ENCODE data around the gene JPH2. TPM values are rescaled to one million over a fixed set of nuclear protein-coding genes. Genes with fewer than 3 reads are reported as not detected.
A peak's percentile ranks its signal among the peaks of the same experiment; 100 is the strongest.
"Not testable (repeated sequence)": the region's sequence is repeated elsewhere in the genome, so short reads cannot be mapped to it uniquely, and the experiment has no call there.

Gene JPH2
- total RNA-seq: 10 to 100 TPM; 78.3 to 93.5 TPM
- long read RNA-seq, full-length matches to known transcripts: 11 of 82 reads
- long read RNA-seq, partial matches to known transcripts: 41 of 82 reads
- long read RNA-seq, other reads (novel, unspliced or antisense): 30 of 82 reads

DNA sequence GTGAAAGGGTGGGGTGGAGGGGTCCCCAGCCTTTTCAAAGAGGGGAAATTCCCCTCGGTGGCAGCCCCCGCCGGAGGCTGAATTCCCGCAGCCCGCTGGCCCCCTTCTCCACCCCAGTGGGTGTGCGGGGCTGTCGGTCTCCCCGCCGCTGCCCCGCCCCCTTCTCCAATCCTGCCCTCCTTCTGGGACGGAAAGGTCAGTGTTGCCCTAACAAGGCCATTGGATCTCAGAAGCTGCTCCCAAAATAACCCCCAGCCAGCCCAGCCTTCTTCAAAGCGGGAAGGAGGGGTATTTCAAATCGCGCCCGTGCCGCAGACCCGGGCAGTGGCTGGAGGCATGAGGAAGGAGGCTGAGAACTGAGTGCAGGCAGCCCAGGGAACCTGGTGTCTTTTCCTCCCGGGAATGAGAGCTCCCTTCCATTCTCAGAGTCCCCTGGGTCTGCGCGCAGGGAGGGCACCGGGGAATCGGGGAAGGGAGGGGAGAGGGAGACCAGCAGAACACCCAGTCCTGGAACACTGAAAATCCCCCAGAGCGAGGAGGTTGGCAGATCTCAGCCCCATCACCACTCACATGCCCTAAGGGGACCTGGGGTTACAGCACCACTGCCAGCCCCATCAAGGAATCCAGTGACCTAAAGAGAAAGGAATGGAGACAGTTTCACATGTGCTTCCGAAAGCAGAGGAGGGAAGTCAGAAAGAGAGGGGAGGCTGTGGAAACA lies at the start of gene JPH2:
TSS of gene JPH2 (minus strand) at position 135 of the 718 bp plus-strand sequence. CDS start 483 bp downstream, outside the sequence.
- intact Hi-C loops (cut with DNase I): loop anchor here (5.0 kb wide), 2 partner anchors 35 to 70 kb away; no protein-coding TSS in a partner anchor
- DNase-seq (peak; percentile 66), ATAC-seq (peak; percentile 80 to 83)

DNA sequence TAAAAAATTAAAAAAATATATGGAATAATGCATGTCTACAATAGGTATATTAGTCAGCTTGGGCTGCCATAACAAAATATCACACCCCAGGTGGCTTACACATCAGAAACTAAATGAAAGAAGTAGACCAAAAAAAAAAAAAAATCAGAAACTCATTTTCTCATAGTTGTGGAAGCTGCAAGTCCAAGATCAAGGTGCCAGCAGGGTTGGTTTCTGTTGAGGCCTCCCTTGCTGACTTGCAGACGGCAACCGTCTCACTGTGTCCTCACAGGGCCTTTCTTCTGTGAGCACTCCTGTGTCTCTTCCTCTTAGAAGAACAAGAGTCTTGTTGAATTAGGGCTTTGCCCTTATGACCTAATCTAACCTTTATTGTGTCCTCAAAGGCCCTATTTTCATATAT lies 48.7 kb upstream of the JPH2 start:
- ATAC-seq (no peak), DNase-seq (no peak)
- intact Hi-C loops (cut with DNase I): no loop called here

DNA sequence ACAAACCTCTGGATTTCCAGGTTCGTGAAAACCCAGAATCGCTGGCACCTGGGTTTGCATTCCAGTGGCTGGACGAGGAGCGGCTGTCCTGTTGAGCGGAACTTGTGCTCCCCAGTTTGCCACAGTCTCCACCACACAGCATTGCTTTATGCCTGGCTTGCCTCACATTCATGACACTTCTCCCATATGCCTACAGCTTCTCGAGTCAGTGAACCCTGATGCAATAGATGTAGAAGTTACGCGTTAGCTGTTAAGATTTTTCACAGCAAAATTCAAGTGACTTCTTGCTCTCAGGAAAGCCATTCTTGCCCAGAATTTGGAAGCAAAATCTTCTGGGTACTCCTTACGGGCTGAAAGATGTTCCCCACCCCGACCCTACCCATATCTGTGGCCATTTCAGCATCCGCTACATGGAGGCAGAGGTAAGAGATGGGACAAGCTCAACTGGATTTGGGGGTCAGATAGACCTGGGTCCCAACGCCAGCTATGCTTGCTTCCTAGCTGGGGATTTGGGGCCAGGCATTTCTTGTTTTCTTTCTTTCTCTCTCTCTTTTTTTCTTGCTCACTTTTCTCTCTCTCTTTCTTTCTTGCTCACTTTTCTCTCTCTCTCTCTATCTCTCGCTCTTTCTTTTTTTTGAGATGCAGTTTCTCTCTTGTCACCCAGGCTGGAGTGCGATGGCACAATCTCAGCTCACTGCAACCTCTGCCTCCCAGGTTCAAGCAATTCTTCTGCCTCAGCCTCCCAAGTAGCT lies 47.8 kb upstream of the JPH2 start:
- ATAC-seq (no peak), DNase-seq (no peak)
- intact Hi-C loops (cut with DNase I): no loop called here

DNA sequence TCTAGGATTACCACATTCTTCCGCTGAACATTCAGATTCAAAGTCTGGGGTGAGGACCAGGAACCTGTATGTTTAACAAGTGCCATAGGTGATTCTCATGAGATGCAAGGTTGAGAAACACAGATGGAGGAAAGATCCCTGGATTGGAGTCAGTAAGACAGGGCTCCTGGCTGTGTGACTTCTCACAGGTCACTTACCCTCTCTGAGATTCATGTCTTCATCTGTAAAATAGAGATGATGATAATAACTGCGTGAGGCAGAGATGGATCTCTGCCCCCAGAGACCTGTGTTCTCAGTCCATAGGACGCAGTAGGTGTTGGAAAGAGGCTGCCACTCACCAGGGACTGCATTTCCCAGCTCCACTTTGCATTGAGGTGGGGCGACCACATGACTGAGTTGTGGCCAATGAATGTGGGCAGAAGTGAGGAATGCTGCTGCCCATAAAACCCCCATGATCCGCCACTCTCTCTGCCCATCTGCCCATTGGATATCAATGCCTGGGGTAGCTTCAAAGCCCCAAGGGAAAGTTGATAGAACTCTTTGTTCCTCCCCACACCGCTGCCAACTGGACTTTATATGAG lies 46.5 kb upstream of the JPH2 start:
- DNase-seq (no peak), ATAC-seq (no peak)
- intact Hi-C loops (cut with DNase I): no loop called here

DNA sequence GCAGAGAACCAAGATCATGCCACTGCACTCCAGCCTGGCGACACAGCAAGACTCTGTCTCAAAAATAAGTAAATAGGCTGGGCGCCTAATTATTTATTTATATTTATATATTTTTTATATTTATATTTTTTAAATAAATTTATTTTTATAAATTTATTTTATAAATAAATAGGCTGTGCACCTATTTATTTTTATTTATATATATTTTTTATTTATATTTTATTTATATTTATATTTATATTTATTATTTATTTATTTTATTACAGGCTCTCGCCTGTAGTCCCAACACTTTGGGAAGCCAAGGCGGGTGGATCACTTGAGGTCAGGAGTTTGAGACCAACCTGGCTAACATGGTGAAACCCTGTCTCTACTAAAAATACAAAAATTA lies 45.5 kb upstream of the JPH2 start:
- DNase-seq; ATAC-seq; intact Hi-C loops (cut with DNase I): not testable (repeated sequence)

DNA sequence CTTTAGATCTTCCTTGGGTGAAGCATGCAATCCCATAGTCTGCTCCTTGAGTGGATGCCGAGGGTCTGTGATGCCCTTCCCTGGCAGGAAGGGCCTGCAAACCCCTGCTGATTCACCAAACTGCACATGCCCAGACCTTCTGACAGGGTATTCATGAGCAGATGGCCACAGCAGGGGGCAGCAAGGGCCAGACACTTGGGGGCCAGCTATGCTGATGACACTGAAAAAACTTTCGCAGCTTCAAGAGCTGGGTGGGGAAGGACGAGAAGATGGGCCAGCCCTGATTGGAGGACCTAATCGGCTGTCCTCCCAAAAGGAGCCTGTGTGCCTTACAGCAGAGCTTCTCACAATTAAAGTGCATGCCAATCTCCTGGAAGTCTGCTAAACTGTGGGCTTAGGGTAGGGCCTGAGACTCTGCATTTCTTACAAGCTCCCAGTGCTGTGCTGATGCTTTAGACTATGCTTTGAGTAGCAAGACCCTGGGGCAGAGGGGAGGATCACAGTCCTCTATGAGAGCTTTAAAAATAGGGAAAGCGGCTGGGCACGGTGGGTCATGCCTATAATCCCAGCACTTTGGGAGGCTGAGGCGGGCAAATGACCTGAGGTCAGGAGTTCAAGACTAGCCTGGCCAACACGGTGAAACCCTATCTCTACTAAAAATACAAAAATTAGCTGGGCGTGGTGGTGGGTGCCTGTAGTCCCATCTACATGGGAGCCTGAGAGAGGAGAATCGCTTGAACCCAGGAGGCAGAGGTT lies 44.9 kb upstream of the JPH2 start:
- intact Hi-C loops (cut with DNase I): no loop called here
- DNase-seq (no peak), ATAC-seq (no peak)

DNA sequence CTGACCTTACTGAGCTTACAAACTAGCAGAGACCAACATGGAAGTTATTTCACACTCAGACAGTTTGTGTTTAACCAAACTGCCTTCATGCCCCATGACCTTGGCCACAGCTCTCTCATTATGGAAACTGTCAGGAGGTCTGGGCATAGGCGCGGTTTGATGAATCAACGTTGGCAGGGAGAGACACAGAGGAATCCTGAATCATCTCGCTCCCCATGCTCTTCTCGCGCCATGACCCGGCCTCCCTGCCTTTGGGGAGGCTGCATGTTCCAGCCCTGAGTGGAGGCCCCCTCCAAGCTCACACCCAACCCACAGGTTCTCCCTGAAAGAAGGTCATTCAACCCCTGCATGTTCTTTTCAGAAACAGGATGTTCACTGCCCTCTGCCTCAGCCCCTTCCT lies 44.2 kb upstream of the JPH2 start:
- peak; percentile 53 to 60 for ATAC-seq
- intact Hi-C loops (cut with DNase I): no loop called here
- DNase-seq: no peak

DNA sequence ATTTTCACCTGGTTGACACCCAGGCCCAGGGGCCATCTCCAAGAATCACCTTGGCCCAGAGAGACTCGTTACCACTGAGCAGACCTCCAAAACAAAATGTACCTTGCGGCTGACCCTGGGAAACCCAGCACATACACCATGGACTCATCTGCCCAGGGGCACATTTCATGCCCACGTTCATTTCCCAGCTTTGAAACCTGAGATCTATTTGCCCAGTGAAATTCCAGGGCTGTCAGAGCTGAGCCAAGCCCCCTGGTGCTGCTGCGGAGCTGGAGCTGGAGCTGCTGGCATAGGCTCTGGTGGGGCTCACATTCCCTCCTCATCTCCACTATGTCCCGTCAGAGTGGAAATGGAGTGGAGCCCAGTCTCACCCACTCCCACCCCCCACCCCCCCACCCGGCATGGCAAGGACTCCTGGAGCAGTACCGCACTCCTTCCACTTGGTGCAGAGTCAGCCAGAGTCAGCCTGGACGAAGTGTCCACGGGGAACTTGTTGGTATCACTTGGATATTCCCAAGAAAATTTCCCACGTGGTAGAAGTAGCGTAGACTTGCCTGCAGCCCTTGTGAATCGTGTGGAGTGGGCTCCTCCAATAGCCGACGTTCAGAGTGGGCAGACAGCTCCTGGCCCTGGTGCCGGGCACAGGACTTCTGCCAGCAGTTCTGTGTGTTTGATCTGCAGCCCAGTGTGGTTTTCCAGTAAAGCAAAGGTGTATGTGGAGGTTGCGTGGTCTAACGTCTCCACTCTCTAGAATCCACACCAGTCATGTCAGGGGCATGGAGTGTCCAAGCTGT lies 41.7 kb upstream of the JPH2 start:
- DNase-seq (no peak), ATAC-seq (peak; percentile 42 to 55)
- intact Hi-C loops (cut with DNase I): no loop called here

DNA sequence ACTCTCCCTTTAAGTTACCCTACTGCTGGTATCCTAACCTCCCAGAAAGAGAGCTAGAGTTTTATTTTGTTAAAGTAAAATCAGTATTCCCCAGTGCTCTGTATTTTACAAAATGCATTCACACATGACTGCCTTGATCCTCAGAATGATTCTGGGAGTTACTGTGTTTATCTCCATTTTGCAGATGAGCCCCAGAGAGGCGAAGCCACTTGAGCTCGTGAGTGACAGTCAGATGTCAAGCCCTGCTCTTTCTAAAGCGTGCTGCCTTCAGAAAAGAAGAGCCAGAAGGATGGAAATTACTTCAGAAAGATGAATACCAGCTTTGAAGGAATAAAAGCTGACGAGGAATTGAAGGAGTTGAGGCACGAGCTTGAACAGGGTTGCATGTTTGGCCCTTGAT lies 37.6 kb upstream of the JPH2 start:
- intact Hi-C loops (cut with DNase I): no loop called here
- ATAC-seq (no peak), DNase-seq (no peak)

DNA sequence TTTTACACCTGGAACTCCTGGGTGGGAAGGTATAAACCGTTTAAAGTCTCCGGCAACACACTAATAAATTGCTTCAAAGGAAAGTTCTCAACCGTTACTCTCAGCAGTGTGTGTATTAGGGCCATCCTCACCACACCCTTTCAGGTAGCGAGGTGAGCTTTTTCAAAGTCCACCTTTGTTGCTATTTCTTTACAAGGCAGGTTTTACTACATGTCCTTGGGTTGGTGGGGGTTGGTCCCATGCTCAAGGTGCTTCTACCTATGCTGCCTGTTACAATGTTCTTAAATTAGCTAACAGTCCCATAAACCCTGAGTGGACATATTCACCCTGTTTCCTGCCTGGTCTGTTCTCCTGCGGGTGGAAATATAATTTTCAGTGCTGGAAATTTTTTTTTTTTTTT lies 36.7 kb upstream of the JPH2 start:
- no peak for DNase-seq
- no peak for ATAC-seq
- intact Hi-C loops (cut with DNase I): no loop called here

DNA sequence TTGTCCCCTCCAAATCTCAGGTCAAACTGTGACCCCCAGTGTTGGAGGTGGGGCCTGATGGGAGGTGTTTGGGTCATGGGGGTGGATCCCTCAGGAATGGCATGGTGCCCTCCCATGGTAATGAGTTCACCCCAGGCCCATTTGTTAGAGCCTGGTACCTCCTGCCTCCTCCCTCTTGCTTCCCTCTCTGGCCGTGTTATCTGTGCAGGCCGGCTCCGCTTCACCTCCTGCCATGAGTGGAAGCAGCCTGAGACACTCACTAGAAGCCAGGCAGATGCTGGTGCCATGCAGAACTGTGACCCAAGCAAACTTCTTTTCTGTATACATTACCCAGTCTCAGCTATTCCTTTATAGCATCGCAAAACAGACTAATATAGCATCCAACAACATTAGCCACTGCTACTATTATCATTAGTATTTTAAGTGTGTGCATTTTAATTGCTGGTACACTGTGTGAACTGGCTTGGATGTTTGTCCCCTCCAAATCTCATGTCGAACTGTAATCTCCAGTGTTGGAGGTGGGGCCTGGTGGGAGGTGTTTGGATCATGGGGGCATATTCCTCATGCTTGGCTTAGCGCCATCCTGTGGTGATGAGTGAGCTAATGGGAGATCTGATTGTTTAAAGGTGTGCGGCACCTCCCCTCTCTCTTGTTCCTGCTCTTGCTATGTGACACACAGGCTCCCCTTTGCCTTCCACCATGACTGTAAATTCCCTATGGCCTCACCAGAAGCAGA lies 35.8 kb upstream of the JPH2 start:
- DNase-seq: peak; percentile 34
- intact Hi-C loops (cut with DNase I): no loop called here

DNA sequence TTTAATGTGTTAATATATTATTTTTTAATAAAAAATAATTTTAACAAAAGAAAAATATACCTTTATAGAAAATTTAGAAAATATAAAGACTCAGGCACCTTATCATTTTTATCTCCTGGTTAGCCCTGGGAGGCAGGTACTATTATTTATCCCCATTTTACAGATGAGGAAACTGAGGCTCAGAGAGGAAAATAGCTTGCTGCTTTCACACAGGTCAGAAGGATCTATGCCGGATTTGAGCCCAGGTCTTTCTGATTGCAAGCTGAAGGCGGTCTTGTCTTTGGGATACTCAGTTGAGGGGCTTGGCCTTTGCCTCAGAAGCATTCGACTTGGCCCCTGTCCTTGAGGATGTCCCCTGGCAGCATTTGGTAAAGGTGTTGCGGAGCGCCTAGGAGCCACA lies 35.0 kb upstream of the JPH2 start:
- intact Hi-C loops (cut with DNase I): no loop called here
- ATAC-seq (no peak), DNase-seq (no peak)

More for the DNA sequence above, 35.8 kb upstream of the JPH2 start:
- ATAC-seq: peak; percentile 43 to 53

DNA sequence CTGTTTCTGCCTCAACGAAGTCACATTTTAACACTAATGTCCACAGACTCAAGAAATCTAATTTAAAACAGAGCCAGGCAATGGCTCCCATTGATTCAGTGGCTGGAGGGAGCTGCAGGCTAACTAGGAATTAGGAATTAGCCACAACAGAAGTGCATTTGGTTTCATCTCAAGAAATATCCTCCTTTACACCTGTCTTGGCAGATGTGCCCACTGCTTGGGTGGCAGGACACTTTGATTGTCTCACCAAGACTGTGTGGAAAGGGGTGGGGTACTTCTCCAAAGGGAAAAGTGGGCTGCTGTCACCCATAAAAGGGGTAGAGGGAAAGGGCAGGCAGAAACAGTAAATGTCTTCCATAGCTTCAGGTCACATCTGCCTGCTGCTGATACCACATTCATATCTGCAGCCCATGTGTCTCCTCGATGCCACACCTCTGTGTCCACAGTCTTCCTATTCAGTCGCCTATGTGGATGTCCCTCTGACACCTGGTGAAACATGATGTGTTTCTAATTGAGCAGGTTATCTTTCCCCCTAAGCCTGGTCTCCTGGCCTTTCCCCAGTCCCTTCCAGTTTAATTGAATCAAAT lies 34.5 kb upstream of the JPH2 start:
- ATAC-seq: no peak
- DNase-seq: no peak
- intact Hi-C loops (cut with DNase I): no loop called here

DNA sequence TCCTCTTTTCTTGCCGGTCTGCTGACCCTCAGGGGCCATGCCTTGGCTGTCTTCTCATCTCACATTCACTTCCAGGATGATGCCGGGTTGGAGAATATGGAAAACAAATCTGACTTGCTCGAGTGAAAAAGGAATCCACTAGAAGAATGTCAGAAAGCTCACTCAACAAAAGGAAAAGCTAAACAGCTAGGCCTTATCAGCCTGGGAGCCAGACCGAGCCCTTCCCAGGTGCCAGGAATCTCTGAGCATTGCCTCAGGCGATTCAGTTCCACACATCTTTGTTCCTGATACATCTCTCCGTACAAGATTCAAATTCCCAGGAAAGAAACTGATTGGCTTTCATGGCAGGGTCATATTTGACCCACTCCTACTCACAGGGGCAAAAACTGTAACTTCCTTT lies 32.8 kb upstream of the JPH2 start:
- ATAC-seq (no peak), DNase-seq (no peak)
- intact Hi-C loops (cut with DNase I): loop anchor here (5.0 to 10.0 kb wide), 5 partner anchors 93 to 515 kb away; partner anchors contain the start of genes FITM2 (in 1 of the 2) and TTPAL (in 1 of the 2)

DNA sequence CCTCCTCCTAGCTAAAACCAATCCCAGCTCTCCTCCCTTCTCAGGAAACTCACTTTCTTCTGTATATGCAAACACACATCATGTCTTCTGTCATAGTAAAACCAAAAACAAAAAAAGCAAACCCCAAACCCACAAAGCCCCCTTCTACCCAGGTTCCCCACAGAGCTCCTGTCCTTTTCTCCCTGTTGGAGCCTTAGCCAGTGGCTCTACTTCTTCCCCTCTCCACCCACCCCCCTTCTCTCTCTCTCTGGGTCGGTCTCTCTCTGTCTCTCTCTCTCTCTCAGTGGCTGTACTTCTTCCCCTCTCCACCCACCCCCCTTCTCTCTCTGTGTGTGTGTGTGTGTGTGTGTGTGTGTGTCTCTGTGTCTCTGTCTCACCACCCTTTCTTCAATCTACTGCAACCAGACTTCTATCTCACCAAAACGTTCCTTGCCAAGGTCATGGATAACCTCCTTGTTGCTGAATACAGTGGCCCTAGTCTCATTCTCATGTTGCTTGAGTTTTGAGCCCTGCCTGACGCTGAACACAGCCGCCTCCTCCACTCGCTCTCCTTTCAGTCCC lies 32.3 kb upstream of the JPH2 start:
- ATAC-seq: no peak
- DNase-seq: no peak
- intact Hi-C loops (cut with DNase I): loop anchor here (5.0 to 10.0 kb wide), 5 partner anchors 93 to 516 kb away; partner anchors contain the start of genes FITM2 (in 1 of the 2) and TTPAL (in 1 of the 2)

DNA sequence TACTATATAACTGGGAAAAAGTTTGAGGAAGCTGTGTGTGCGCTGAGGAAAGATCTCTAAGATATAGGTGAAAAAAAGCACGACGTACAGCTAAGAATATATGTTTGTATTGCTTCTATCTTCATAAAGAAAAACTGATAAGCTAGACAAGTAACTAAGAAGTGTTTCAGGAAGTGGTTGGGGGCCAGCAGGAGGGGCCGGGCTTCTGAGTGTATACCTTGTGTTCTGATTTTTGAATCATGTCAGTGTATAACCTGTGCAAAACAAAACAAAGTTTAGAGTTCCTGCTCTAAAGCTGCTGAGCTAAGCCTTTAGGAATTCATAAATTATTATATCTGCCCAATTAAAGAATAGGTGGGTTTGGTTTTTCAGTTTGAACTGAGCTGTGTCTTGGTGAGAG lies 31.5 kb upstream of the JPH2 start:
- ATAC-seq (no peak), DNase-seq (no peak)
- intact Hi-C loops (cut with DNase I): loop anchor here (5.0 to 10.0 kb wide), 5 partner anchors 94 to 516 kb away; partner anchors contain the start of genes FITM2 (in 1 of the 2) and TTPAL (in 1 of the 2)
